ENCODE data around the gene ATP1A4.
A peak's percentile ranks its signal among the peaks of the same experiment; 100 is the strongest.
"Not testable (repeated sequence)": the region's sequence is repeated elsewhere in the genome, so short reads cannot be mapped to it uniquely, and the experiment has no call there.

The ATP1A4 gene

GRCh38 chr1:160151303-160151702 lies at the start of gene ATP1A4:
Gene ATP1A4, plus strand, starts transcription at chr1:160151603. Its CDS starts 438 bp downstream, at chr1:160152041.
- DNase-seq = no peak

- DNase-seq = no peak
Measured at GRCh38 chr1:160101717-160102522, 49.5 kb upstream of the ATP1A4 start.

GRCh38 chr1:160103658-160104408 lies 47.6 kb upstream of the ATP1A4 start:
- no peak for DNase-seq

GRCh38 chr1:160104486-160104885 lies 46.9 kb upstream of the ATP1A4 start:
- DNase-seq = peak in 1 of 2 donors; percentile 23

GRCh38 chr1:160105155-160105554 lies 46.2 kb upstream of the ATP1A4 start:
- no peak for DNase-seq

- DNase-seq = no peak
Measured at GRCh38 chr1:160107512-160107911, 43.9 kb upstream of the ATP1A4 start.

GRCh38 chr1:160108888-160109662 lies 42.3 kb upstream of the ATP1A4 start:
- peak; percentile 36 to 40 for DNase-seq

GRCh38 chr1:160109686-160110085 lies 41.7 kb upstream of the ATP1A4 start:
- DNase-seq = no peak

- not testable (repeated sequence) for DNase-seq
Measured at GRCh38 chr1:160111462-160111861, 39.9 kb upstream of the ATP1A4 start.

- DNase-seq = no peak
Measured at GRCh38 chr1:160112357-160112756, 39.0 kb upstream of the ATP1A4 start.

- DNase-seq = no peak
Measured at GRCh38 chr1:160113407-160113806, 38.0 kb upstream of the ATP1A4 start.

GRCh38 chr1:160114085-160114484 lies 37.3 kb upstream of the ATP1A4 start:
- no peak for DNase-seq

- no peak for DNase-seq
Measured at GRCh38 chr1:160115545-160116282, 35.7 kb upstream of the ATP1A4 start, which contains the start of gene ATP1A2. Gene ATP1A2, plus strand, starts transcription at chr1:160115759. Its CDS starts 103 bp downstream, at chr1:160115862.

- no peak for DNase-seq
Measured at GRCh38 chr1:160116283-160117147, 34.9 kb upstream of the ATP1A4 start.

GRCh38 chr1:160117300-160117699 lies 34.1 kb upstream of the ATP1A4 start:
- DNase-seq = no peak

GRCh38 chr1:160117709-160118183 lies 33.7 kb upstream of the ATP1A4 start:
- DNase-seq = no peak

GRCh38 chr1:160118928-160119327 lies 32.5 kb upstream of the ATP1A4 start:
- no peak for DNase-seq

- no peak for DNase-seq
Measured at GRCh38 chr1:160120797-160121196, 30.6 kb upstream of the ATP1A4 start.

- DNase-seq = no peak
Measured at GRCh38 chr1:160121388-160121787, 30.0 kb upstream of the ATP1A4 start.

GRCh38 chr1:160122978-160123495 lies 28.4 kb upstream of the ATP1A4 start:
- DNase-seq = no peak

GRCh38 chr1:160123726-160124125 lies 27.7 kb upstream of the ATP1A4 start:
- no peak for DNase-seq

Data from CD4-positive, alpha-beta T cell treated with Interleukin-4 for 1 hour (primary cell).